ENCODE data around the gene MOB3A.
"Not testable (repeated sequence)": the region's sequence is repeated elsewhere in the genome, so short reads cannot be mapped to it uniquely, and the experiment has no call there.

The MOB3A gene

GRCh38 chr19:2087621-2088100, 8.5 kb downstream of the MOB3A start:
- no peak overlapping the region for H2AFZ ChIP-seq
- no peaks in the 10 kb centered on the region for H3K4me1 ChIP-seq
- H3K4me3 ChIP-seq (ENCODE audit: low read depth, low read length) = no peak overlapping the region
- no peaks in the 10 kb centered on the region for H3K36me3 ChIP-seq (ENCODE audit: control insufficient read depth, insufficient read depth, low read length)
- TF ChIP-seq CTCF (IDR thresholded peaks at IDR 0.05) = no peak
- peaks cover 5% of the 10 kb centered on the region for H3K79me2 ChIP-seq
- H3K27ac ChIP-seq = no peak overlapping the region
- H3K9me3 ChIP-seq (ENCODE audit: control insufficient read depth, low read length) = no peaks in the 10 kb centered on the region
- no peak overlapping the region for H3K4me2 ChIP-seq (ENCODE audit: low read length)
- no peaks in the 10 kb centered on the region for H3K27me3 ChIP-seq (ENCODE audit: control insufficient read depth, insufficient read depth, low read length)
- H3K9ac ChIP-seq = no peak overlapping the region

DNA sequence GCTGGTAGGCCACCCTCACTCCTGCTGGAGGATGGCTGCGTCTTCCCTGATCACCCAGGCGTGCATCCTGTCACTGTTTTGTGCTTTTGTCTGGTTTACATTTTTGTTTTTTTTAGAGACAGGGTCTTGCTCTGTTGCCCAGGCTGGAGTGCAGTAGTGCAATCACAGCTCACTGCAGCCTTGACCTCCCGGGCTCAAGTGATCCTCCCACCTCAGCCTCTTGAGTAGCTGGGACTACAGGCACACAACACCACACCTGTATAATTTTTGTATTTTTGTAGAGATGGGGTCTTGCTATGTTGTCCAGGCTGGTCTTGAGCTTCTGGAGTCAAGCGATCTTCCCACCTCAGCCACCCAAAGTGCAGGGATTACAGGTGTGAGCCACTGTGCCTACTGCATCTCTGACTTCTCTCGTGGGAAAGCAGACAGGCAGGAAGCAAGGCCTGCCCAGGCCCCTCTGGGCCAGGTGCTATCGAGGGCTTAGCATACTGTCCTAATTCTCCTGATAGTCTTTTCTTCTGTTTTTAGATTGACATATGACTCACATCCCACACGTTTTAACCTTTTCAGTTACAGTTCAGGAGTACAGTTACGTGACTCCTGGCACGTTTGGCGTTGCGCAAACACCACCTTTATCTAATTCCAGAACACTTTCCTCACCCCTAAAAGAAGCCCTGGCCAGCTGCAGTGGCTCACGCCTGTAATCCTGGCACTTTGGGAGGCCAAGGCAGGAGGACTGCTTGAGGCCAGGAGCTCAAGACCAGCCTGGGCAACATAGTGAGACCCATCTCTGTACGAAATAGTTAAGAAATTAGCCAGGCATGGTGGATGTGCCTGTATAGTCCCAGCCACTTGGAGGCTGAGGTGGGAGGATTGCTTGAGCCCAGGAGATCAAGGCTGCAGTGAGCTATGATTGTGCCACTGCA, 9.2 kb downstream of the MOB3A start:
- H3K27me3 ChIP-seq (ENCODE audit: control insufficient read depth, insufficient read depth, low read length); H2AFZ ChIP-seq; H3K9ac ChIP-seq; H3K36me3 ChIP-seq (ENCODE audit: control insufficient read depth, insufficient read depth, low read length); H3K4me2 ChIP-seq (ENCODE audit: low read length); H3K4me3 ChIP-seq (ENCODE audit: low read depth, low read length); H3K9me3 ChIP-seq (ENCODE audit: control insufficient read depth, low read length); H3K27ac ChIP-seq; H3K4me1 ChIP-seq; H3K79me2 ChIP-seq: not testable (repeated sequence)

- H3K9ac ChIP-seq = no peak overlapping the region
- H2AFZ ChIP-seq = no peak overlapping the region
- H3K79me2 ChIP-seq = no peaks in the 10 kb centered on the region
- TF ChIP-seq CTCF (IDR thresholded peaks at IDR 0.05) = no peak
- H3K27me3 ChIP-seq (ENCODE audit: control insufficient read depth, insufficient read depth, low read length) = no peaks in the 10 kb centered on the region
- no peaks in the 10 kb centered on the region for H3K36me3 ChIP-seq (ENCODE audit: control insufficient read depth, insufficient read depth, low read length)
- no peaks in the 10 kb centered on the region for H3K4me1 ChIP-seq
- H3K4me3 ChIP-seq (ENCODE audit: low read depth, low read length) = peak overlapping the region; percentile 5
- H3K9me3 ChIP-seq (ENCODE audit: control insufficient read depth, low read length) = no peaks in the 10 kb centered on the region
- no peak overlapping the region for H3K4me2 ChIP-seq (ENCODE audit: low read length)
- H3K27ac ChIP-seq = peak overlapping the region; percentile 15
Observed at GRCh38 chr19:2084993-2085720, 11.0 kb downstream of the MOB3A start.

GRCh38 chr19:2083174-2083854, 12.8 kb downstream of the MOB3A start:
- H3K4me2 ChIP-seq (ENCODE audit: low read length) = no peak overlapping the region
- no peak overlapping the region for H2AFZ ChIP-seq
- no peak overlapping the region for H3K9ac ChIP-seq
- H3K4me1 ChIP-seq = no peaks in the 10 kb centered on the region
- H3K9me3 ChIP-seq (ENCODE audit: control insufficient read depth, low read length) = no peaks in the 10 kb centered on the region
- no peak for TF ChIP-seq CTCF (IDR thresholded peaks at IDR 0.05)
- H3K36me3 ChIP-seq (ENCODE audit: control insufficient read depth, insufficient read depth, low read length) = no peaks in the 10 kb centered on the region
- no peak overlapping the region for H3K27ac ChIP-seq
- H3K79me2 ChIP-seq = no peaks in the 10 kb centered on the region
- H3K4me3 ChIP-seq (ENCODE audit: low read depth, low read length) = no peak overlapping the region
- no peaks in the 10 kb centered on the region for H3K27me3 ChIP-seq (ENCODE audit: control insufficient read depth, insufficient read depth, low read length)

Data from parathyroid adenoma (tissue), 2 donors.